DMS79 (cell line): ENCODE results near the gene ZNF142.

ENCODE experiments used
- DNase-seq: peaks from one replicate; lab custom pipeline; 2025; lab: John Stamatoyannopoulos, UW

Gene ZNF142

DNA sequence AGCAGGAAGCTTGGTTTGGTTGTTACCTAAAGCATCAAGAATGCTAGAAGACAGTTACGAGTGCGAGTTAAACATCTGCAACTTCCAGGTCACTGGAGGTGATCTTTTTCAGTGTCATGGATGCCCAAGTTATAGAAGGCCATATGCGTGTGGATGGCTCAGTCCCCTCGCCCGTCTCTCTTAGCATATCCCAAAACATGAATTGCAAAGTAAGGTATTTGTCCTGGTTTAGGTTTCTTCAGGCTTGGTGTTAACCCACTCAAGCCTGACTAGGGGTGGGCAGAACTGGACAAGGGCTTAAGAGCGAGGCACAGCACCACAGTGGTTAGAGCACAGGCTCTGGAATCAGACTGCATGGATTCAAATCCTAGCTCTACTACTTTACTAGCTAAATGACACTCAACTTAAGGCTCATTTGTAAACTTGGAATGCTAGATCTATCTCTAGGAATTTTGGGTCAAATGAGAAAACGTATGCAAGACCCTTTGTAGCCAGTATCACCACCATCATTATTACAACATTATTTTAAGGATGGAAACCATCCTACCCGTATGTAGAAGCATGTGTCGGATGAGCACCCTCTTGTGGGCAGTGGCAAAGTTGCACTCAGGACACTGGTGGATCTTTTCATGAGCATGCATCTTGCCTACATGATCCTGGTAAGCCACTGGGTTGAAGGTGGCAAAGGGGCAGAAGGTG lies 11.2 kb downstream of the ZNF142 start:
- DNase-seq: no peak

DNA sequence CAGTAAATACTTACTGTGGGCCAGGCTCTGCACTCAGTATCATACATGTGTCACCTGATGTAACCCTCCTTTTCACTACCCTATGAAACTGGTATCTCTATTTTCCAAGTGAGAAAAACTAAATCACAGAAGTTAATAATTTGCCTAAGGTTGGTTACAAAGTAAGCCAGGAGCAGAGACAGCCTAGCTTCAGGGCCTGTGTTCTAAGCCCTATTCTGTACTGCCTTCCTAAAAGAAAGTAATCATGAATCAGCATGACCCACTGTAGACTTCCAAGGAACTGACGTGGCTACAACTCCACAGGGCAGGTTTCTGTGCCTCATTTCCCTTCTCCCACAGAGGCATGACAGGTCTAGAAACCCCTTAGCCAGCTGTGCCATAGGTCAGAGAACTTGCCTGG lies 14.3 kb downstream of the ZNF142 start:
- DNase-seq: no peak

DNA sequence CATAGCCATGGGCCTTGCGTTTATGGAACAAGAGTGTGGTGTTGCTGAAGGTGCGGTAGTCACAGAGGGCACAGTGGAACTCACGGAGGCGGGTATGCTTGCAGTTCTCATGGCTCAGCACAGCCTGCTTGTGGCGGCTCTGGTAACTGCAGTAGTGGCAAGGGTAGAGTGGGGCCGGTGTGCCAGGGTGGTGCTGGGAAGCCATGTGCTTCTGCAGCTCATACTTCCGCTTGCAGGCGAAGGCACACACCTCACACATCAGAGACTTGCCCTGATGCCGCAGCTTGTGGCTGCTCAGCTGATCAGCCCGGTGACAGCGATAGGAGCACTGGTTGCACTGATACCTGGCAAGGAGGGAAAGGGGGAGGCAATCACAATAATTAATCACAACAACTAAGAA lies 14.7 kb downstream of the ZNF142 start:
- DNase-seq: no peak

DNA sequence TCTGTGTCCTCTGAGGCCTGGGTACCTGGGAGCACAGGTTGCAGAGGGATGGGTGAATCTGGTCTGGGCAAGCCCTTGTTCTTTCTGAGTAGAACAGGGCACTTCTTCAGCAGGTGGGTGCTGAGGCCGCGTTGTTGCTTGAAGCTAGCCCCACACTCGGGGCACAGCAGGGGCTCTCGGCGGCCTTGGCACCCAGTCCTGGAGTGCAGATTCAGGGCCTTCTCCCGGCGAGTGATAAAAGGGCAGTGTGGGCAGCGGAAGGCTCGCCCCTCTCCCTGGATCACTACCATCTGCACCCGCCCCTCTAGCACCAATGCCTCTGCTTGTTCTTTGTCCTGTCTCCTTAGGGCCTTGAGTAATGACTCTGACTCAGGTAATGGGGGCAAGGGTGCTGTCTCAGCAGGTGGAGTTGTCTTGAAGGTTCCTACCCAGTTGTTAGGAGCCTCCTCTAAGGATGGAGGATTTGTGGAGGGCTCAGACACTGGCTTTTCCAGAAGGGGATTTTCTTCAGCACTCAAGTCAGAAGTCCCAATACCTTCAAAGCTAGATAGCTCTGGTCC lies 15.6 kb downstream of the ZNF142 start:
- no peak for DNase-seq

DNA sequence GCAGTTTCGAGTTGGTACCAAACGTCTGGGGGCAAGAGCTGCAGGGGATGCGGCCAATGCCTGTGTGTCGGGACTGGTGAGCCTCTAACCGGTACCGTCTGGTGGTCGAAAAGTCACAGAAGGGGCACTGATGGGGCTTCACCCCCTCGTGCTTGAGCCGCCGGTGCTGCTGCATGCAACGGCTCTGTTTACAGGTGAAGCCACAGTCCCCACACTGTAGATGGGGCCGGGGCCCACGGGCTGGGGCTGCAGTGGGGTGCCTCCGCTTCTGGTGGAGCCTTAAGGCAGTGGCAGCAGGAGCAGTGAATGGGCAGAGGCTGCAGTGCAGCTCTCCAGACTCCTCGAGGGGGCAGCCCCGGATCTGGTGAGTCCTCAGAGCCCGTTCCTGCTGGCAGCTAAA lies 16.6 kb downstream of the ZNF142 start:
- no peak for DNase-seq

DNA sequence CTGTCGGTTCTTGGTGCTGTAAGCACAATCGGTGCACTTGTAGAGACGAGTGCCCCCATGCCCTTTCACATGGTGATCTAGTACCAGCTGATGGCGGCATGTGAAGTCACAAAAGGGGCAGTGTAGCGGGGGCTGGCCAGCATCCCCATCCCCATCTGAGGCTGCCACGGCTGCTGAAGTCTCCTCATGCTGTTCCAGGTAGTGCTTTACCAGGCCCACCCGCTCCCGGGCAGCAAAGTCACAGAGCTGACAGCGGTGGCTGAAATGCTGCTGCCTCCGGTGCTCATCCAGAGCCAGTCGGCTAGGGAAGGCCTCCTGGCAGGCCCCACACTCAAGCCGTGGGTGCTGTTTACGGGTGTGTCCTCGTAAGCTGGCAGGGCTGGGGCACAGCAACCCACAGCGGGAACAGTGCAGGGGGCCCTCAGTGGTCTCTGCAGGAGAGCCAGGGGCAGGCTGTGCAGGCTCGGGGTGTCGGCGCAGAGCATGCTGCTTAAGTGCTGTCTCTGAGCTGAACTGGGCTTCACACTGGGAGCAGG lies 17.2 kb downstream of the ZNF142 start:
- DNase-seq: no peak

DNA sequence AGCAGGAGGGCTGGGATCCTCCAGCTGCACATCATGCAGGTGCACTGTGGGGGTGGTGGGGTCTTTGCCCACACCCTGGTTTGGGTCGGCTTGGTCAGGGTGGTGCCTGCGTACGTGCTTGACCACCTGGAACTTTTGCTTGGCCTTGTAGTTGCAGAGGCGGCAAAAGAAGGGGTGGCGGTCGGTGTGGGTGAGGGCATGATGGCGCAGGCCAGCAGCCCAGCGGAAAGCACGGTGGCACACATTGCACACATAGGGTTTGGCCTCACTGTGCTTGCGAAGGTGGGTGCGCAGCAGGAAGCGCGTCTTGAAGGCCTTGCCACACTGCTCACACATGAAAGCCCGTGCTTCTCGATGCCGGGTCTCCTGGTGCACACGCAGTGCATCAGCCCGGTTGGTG lies 21.1 kb downstream of the ZNF142 start:
- no peak for DNase-seq

DNA sequence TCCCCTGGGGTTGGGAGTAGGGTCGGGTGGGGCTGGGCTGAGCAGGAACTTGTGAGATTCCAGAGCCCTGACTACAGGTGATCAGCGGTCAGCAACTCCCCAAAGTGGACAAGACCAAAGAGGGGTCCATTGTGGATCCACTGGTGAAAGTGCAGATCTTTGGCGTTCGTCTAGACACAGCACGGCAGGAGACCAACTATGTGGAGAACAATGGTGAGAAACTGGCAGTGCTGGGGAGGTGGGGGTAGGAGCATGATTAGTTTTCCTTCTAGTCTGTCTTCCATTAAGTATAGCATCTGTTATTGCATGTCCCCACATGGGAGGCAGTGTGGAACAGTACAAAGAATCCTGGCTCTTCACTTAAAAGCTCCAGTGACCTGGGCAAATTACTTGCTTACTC lies 23.7 kb downstream of the ZNF142 start:
- DNase-seq: no peak

DNA sequence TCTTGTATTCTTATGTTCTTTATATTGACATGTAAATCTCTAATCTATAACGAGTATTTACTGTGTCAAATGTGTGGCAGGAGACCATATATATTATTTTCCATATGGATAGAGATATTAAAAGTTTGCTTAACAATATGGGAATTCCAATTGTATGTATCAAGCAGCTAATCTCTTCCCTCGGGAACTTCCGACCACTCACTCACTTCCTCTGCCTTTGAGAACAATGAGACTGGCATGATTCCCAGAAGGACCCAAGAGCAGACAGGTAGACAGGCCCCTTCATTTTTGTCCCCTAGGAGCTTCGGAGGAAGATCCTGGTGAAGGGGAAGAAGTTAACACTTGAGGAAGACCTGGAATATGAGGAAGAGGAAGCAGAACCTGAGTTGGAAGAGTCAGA lies 27.6 kb downstream of the ZNF142 start:
- no peak for DNase-seq

DNA sequence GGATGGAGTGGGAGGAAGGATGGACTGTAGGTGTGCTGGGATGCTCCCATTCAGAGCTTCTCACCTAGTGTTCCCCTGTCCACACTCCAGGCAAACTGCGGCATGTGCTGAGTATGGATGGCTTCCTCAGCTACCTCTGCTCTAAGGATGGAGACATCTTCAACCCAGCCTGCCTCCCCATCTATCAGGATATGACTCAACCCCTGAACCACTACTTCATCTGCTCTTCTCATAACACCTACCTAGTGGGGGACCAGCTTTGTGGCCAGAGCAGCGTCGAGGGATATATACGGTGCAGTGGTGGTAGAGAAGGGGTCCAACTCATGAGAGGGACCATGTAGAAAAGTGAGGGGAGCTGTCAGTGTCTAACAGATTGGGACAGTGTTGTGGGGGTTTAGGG lies 31.5 kb downstream of the ZNF142 start:
- DNase-seq: no peak

DNA sequence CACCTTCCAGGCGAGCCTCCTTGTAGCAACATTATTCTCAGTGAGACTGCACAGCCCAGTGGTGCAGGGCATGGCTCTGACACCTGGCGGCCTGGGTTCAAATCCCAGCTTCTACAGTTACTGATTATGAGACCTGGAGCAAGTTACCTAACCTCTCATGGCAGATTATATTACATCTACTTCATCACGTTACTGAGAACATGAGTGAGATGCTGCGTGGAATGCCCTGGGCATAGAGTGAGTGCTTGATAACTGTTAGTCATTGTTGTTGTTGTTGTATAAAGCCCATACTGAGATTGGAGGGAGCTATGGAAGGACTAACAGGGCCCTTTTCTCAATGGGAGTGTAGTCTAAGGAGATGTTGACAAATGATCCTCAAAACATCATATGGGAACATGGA lies 33.1 kb downstream of the ZNF142 start:
- no peak for DNase-seq

DNA sequence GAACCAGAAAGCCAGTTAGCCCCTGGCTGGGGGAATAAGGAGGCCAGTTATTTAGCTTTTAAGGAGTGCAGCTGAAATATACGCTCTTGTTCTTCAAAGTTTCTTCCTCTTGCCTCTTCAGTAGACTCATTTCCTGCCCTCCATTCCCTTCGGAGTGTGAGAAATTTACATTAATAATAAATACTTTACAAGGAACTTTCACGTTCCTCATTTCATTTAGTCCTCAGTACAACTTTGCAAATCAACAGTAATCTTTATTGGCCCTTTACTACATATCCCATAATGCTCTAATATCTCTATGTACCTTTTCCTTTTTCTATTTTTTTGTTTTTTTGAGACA lies 36.1 kb downstream of the ZNF142 start:
- no peak for DNase-seq

DNA sequence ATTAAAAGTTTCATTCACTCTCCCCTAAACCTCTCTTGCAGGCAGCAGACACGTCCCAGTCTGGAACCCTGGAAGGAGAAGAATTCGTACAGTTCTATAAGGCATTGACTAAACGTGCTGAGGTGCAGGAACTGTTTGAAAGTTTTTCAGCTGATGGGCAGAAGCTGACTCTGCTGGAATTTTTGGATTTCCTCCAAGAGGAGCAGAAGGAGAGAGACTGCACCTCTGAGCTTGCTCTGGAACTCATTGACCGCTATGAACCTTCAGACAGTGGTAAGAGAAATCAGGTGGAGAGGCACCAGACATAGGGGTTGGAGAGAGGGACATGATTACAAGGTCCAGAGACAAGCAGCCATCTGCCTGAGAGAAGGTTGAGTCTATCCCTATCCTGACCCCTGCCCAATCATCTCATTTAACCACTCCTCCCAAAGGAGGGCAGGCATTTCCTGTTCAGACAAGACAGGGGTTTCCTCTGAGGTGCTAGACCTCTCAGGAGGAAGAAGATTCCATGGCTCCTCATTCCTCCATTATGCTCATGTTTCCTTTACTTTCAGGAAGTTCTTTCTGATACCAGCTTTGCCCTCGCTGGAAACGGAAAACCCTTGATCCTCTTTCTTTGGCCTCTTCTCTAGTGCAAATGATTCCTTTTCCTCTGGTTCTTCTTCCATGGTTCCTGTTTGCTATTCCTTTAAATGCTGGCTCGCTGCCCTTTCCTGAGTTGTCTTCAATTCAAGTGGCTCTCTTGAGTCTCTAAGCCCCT lies 36.6 kb downstream of the ZNF142 start:
- DNase-seq: no peak

DNA sequence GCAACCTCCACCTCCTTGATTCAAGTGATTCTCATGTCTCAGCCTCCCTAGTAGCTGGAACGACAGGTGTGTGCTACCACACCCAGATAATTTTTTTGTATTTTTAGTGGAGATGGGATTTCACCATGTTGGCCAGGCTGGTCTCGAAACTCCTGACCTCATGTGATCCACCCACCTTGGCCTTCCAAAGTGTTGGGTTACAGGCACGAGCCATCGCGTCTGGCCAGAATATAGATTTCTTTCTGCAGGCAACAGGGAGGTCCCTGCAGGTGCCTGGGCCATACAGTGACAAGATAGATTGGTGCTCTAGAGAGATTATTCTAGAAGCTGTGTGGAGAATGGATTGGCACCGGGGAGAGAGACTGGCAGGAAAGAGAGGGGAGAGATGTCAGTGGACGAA lies 38.4 kb downstream of the ZNF142 start:
- DNase-seq: no peak

DNA sequence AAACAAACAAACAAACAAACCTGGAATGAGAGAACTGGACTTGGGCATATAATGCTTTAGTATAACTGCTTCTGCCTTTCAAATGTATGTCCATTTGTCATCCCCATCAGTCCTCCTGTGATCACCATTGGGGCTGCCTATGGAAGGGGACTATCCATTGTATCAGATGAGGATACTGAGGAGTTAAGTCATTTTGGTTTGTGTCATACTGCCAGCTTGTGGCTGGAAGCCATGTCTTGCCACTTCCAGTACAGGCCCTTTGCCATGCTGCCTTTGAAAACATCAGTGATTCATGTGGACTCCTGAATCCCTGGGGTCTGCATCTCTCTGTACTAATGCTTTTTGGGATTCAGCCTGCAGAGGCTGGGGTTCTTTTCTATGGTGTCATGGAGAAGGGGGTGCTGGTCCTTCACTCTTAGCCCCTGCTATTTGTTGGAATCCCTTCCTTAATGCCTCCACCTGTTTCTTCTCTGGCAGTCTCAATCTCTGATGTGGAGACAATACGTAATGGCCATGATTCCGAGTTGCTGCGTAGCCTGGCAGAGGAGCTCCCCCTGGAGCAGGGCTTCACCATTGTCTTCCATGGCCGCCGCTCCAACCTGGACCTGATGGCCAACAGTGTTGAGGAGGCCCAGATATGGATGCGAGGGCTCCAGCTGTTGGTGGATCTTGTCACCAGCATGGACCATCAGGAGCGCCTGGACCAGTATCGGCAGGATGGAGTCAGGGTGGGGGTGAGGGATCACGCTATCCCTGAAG lies 41.1 kb downstream of the ZNF142 start:
- no peak for DNase-seq

DNA sequence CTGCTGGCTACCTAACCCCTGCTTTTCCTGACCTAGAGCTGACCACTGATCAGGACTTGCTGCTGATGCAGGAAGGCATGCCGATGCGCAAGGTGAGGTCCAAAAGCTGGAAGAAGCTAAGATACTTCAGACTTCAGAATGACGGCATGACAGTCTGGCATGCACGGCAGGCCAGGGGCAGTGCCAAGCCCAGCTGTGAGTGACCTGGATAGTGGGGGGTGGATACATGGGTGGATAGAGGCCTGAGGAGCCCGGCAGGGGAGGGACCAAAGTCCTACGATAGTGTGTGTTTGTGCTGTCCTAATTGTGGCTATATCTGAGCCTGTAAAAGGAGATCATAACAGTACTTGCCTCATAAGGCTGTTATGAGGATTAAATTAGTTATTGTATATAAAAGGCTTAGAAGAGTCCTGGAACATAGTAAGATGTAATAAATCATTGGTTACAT lies 43.5 kb downstream of the ZNF142 start:
- DNase-seq: no peak

DNA sequence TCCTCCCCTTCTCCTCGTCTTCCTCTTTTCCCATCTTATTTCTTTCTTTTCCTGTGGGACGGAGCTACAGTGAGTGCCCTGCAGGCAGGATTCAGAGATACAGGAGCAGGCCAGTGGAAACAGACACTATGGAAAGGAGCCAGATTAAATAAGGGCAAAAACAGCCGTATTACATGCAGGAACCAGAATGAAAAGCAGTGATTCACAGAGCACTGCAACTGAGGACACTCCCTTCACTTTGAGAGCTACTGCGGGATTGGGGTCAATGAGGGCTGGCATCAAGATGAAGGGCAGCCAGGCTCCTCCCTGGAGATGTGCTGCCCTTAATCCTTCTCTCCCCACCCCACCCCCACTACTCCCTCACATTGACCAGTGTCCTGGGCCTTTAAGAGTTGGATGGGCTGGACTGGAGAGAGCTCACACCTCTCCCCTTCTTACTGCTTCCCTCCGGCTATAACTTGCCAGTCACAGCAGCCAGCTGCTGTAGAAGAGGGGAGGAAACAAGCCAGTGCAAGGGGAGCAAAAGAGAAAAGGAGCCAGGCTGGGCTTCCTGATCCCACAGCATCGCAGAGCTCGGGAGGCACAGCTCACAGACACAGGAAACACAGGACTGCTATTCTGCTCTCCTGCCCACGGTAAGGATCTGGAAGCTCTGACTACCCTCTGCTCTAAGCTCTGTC lies 51.8 kb downstream of the ZNF142 start, which contains the start of gene PLCD4:
Gene PLCD4 (plus strand): TSS at position 464 of the 680 bp plus-strand sequence. CDS start 7,841 bp downstream, outside the sequence.
- DNase-seq: no peak

DNA sequence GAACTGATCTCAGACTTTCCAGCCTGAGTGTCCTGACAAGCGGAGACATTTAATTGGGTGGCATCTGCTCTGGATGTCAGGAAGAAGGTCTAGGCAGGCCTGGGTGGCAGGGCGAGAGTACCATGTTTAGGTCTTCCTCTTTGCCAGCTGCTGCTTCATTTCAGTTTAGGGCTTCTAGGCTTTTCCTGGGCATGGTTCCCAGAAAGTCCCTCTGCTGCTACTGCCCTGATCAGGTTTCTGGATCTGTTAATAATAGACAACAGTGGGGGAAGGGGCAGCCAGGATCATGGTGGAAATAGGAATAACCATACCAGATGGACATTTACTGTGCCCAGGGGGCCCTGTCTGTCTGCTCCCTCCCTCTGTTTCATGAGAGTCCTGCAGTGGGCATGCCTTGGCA lies 54.0 kb downstream of the ZNF142 start:
- no peak for DNase-seq
